ENCODE measurements around the gene C16orf78.

Gene C16orf78

GRCh38 chr16:49362230-49362629 lies 11.4 kb upstream of the C16orf78 start:
- Histone ChIP-seq H3K4me3 (replicated peaks; ENCODE audit: insufficient read depth, low read length) (no peak overlapping the region), H3K27me3 (ENCODE audit: insufficient read depth, poor library complexity, severe bottlenecking) (no peaks in the 10 kb centered on the region), H3K27ac (replicated peaks) (no peak overlapping the region)
- TF ChIP-seq GABPA (IDR thresholded peaks at IDR 0.05; ENCODE audit: low read depth) (no peak), CTCF (IDR thresholded peaks at IDR 0.05; ENCODE audit: insufficient read depth, low read length) (no peak), POLR2AphosphoS5 (IDR thresholded peaks at IDR 0.05; ENCODE audit: low read depth) (no peak), REST (IDR thresholded peaks at IDR 0.05; ENCODE audit: insufficient replicate concordance, low read depth) (no peak), SPI1 (IDR thresholded peaks at IDR 0.05; ENCODE audit: borderline replicate concordance, low read depth) (no peak)
- no peak for DNase-seq (ENCODE audit: low read depth in 1 of 2, low spot score in 1 of 2)

GRCh38 chr16:49365711-49366509 lies 7.7 kb upstream of the C16orf78 start:
- Histone ChIP-seq H3K27ac (replicated peaks) (no peak overlapping the region), H3K4me3 (replicated peaks; ENCODE audit: insufficient read depth, low read length) (no peak overlapping the region), H3K27me3 (ENCODE audit: insufficient read depth, poor library complexity, severe bottlenecking) (no peaks in the 10 kb centered on the region)
- DNase-seq (ENCODE audit: low read depth in 1 of 2, low spot score in 1 of 2): no peak
- no peak for TF ChIP-seq CTCF (IDR thresholded peaks at IDR 0.05; ENCODE audit: insufficient read depth, low read length)
- TF ChIP-seq SPI1 (IDR thresholded peaks at IDR 0.05; ENCODE audit: borderline replicate concordance, low read depth): no peak
- no peak for TF ChIP-seq POLR2AphosphoS5 (IDR thresholded peaks at IDR 0.05; ENCODE audit: low read depth)
- TF ChIP-seq REST (IDR thresholded peaks at IDR 0.05; ENCODE audit: insufficient replicate concordance, low read depth): no peak
- no peak for TF ChIP-seq GABPA (IDR thresholded peaks at IDR 0.05; ENCODE audit: low read depth)

GRCh38 chr16:49366669-49367068 lies 6.9 kb upstream of the C16orf78 start:
- H3K27ac ChIP-seq (replicated peaks): no peak overlapping the region
- H3K27me3 ChIP-seq (ENCODE audit: insufficient read depth, poor library complexity, severe bottlenecking): no peaks in the 10 kb centered on the region
- no peak for DNase-seq (ENCODE audit: low read depth in 1 of 2, low spot score in 1 of 2)
- TF ChIP-seq REST (IDR thresholded peaks at IDR 0.05; ENCODE audit: insufficient replicate concordance, low read depth) (no peak), CTCF (IDR thresholded peaks at IDR 0.05; ENCODE audit: insufficient read depth, low read length) (no peak), SPI1 (IDR thresholded peaks at IDR 0.05; ENCODE audit: borderline replicate concordance, low read depth) (no peak), GABPA (IDR thresholded peaks at IDR 0.05; ENCODE audit: low read depth) (no peak), POLR2AphosphoS5 (IDR thresholded peaks at IDR 0.05; ENCODE audit: low read depth) (no peak)
- H3K4me3 ChIP-seq (replicated peaks; ENCODE audit: insufficient read depth, low read length): no peak overlapping the region
